ENCODE data around the gene CFAP45.

Gene CFAP45

GRCh38 chr1:159935305-159935704 is 35.3 kb upstream of the CFAP45 start:
- TF ChIP-seq TAF1 (IDR thresholded peaks at IDR 0.05; ENCODE audit: borderline replicate concordance, insufficient read depth, low read length) (no peak), FOXP2 (optimal IDR thresholded peaks at IDR 0.05; ENCODE audit: borderline replicate concordance, extremely low read depth, extremely low read length, insufficient read depth) (no peak), REST (IDR thresholded peaks at IDR 0.05; ENCODE audit: insufficient read depth in 1 of 2, low read depth in 2 of 2, low read length in 2 of 2) (no peak), POLR2AphosphoS5 (IDR thresholded peaks at IDR 0.05; ENCODE audit: low read depth, low read length) (no peak), SIN3A (IDR thresholded peaks at IDR 0.05; ENCODE audit: borderline replicate concordance, insufficient read depth, low read length) (no peak)

GRCh38 chr1:159934136-159935039 is 34.4 kb upstream of the CFAP45 start:
- TF ChIP-seq SIN3A (IDR thresholded peaks at IDR 0.05; ENCODE audit: borderline replicate concordance, insufficient read depth, low read length) (no peak), POLR2AphosphoS5 (IDR thresholded peaks at IDR 0.05; ENCODE audit: low read depth, low read length) (no peak), TAF1 (IDR thresholded peaks at IDR 0.05; ENCODE audit: borderline replicate concordance, insufficient read depth, low read length) (no peak), FOXP2 (optimal IDR thresholded peaks at IDR 0.05; ENCODE audit: borderline replicate concordance, extremely low read depth, extremely low read length, insufficient read depth) (no peak), REST (IDR thresholded peaks at IDR 0.05; ENCODE audit: insufficient read depth in 1 of 2, low read depth in 2 of 2, low read length in 2 of 2) (no peak)

DNA sequence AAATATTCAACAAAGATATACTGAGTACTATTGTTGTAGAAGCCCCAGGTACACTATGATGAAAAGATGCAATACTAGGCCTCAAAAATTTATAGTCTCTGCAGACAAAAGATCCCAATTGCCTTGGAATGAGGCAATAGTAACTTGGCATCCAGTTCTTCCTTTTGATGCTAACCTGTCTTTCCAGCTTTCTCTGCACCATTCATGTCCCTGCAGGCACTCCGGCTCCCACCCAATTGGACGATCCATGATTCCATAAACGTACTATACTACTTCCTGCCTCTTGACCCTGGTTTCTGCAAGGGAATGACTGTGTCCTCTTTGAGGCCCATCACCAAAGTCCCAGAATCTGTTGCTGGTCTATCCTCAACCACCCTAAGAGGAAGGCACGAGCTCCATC is 33.4 kb upstream of the CFAP45 start:
- TF ChIP-seq POLR2AphosphoS5 (IDR thresholded peaks at IDR 0.05; ENCODE audit: low read depth, low read length) (no peak), SIN3A (IDR thresholded peaks at IDR 0.05; ENCODE audit: borderline replicate concordance, insufficient read depth, low read length) (no peak), REST (IDR thresholded peaks at IDR 0.05; ENCODE audit: insufficient read depth in 1 of 2, low read depth in 2 of 2, low read length in 2 of 2) (no peak), TAF1 (IDR thresholded peaks at IDR 0.05; ENCODE audit: borderline replicate concordance, insufficient read depth, low read length) (no peak), FOXP2 (optimal IDR thresholded peaks at IDR 0.05; ENCODE audit: borderline replicate concordance, extremely low read depth, extremely low read length, insufficient read depth) (no peak)

GRCh38 chr1:159932296-159933285 is 32.6 kb upstream of the CFAP45 start:
- no peak for TF ChIP-seq SIN3A (IDR thresholded peaks at IDR 0.05; ENCODE audit: borderline replicate concordance, insufficient read depth, low read length)
- TF ChIP-seq REST (IDR thresholded peaks at IDR 0.05; ENCODE audit: insufficient read depth in 1 of 2, low read depth in 2 of 2, low read length in 2 of 2), result no peak
- no peak for TF ChIP-seq TAF1 (IDR thresholded peaks at IDR 0.05; ENCODE audit: borderline replicate concordance, insufficient read depth, low read length)
- no peak for TF ChIP-seq FOXP2 (optimal IDR thresholded peaks at IDR 0.05; ENCODE audit: borderline replicate concordance, extremely low read depth, extremely low read length, insufficient read depth)
- no peak for TF ChIP-seq POLR2AphosphoS5 (IDR thresholded peaks at IDR 0.05; ENCODE audit: low read depth, low read length)
